Renal pelvis (tissue), 4 donors: ENCODE results near the gene TLL2. TPM values are rescaled to one million over a fixed set of nuclear protein-coding genes. Genes with fewer than 3 reads are reported as not detected.

Experiments used
- DNase-seq: peaks from one replicate; pipeline ENCODE4 v3.0.0-alpha.2; 2013
- polyA plus RNA-seq, 3 donors: library from polyadenylated mRNA; unstranded; fragments of 120-200 nt; gene quantifications; one replicate each; pipeline ENCODE4 v1.2.1, GENCODE V29; 2013; ENCODE audit not compliant: insufficient read length in 3 of 3

The TLL2 gene
- polyA plus RNA-seq, 3 donors: 0.71 to 1.1 (median 1.1) TPM

DNA sequence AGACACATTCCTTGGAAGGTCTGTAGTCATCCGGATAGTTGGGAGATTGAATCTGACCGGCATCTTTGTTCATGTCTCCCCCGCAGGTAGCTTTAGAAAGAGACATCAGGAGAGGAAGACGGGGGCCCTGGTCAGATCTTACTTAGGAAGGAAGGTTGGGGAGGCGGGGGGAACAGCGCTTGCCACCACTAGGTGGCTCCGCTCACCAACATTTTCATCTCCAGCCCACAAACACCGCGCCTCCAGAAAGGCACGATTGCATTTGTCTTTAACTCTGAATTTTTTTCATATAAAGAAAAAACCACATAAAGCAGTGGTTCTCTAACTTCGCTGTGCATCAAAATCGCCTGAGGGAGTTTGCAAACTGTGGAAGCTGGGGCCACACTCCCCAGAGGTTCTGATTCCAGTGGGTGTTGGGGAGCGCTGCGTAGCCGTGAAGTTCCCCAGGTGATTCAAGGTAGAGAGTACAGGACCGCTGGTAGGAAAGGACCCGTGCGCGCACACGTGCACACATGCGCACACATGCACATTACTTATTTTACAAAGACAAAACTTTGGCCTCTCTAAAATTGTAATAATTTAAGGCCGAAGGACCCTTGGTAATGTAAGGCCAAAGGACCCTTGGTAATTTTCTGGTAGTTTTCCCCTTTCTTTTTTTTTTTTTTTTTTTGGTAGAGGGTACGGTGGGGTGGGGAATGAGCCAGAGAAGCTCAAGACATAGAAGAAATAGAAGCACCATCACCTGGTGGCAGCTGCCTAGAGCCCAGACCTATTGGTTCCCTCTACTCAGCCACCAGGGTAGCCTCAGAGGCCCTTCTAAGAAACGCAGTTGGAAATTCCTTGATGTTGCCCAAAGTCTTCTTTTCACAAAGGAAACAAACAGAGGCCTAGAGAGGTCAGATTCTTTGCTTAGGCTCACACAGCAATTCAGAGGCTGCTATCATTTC lies 117.5 kb downstream of the TLL2 start:
- DNase-seq: peak; percentile 75

- no peak for DNase-seq
Observed at GRCh38 chr10:96390460-96390864, 123.3 kb downstream of the TLL2 start.

GRCh38 chr10:96389785-96390184 lies 123.9 kb downstream of the TLL2 start:
- no peak for DNase-seq

GRCh38 chr10:96387601-96388000 lies 126.1 kb downstream of the TLL2 start:
- no peak for DNase-seq

DNA sequence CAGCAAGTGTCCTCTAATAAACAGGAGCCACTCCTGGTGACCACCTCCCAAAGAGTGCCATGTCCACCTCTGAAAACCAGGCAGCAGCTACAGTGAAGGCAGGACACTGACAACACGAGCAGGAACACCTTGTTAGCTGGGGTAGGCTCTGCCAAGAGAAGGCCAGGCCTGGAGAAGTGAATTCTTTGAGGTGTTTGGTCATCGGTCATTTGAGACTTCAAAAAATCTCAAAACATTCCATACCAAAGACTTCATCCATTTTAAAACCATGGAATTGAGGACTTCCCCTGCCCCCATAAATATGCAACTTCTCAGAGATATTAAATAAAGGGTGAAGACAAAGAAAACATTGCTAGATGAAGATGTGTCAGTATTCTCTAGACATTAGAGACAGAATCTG lies 126.6 kb downstream of the TLL2 start:
- no peak for DNase-seq

GRCh38 chr10:96384506-96384905 lies 129.2 kb downstream of the TLL2 start:
- DNase-seq: no peak

DNA sequence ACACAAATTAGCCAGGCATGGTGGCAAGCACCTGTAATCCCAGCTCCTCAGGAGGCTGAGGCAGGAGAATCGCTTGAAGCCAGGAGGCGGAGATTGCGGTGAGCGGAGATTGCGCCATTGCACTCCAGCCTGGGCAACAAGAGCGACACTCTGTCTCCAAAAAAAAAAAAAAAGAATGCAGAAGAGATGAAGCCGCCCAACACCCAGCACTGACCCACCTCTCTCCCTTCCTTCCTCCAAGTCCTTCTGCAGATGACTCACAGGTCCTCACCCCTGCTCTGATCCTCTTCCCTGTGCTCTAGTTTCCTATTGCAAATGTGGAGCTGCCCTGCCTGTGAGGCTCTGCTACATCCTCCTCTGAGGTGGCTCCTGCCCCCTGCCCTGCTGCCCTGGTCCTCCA lies 132.9 kb downstream of the TLL2 start:
- DNase-seq: no peak

GRCh38 chr10:96379758-96380157 lies 134.0 kb downstream of the TLL2 start:
- no peak for DNase-seq

GRCh38 chr10:96378741-96379140 lies 135.0 kb downstream of the TLL2 start:
- DNase-seq: no peak

GRCh38 chr10:96377816-96378294 lies 135.9 kb downstream of the TLL2 start:
- DNase-seq: no peak

DNA sequence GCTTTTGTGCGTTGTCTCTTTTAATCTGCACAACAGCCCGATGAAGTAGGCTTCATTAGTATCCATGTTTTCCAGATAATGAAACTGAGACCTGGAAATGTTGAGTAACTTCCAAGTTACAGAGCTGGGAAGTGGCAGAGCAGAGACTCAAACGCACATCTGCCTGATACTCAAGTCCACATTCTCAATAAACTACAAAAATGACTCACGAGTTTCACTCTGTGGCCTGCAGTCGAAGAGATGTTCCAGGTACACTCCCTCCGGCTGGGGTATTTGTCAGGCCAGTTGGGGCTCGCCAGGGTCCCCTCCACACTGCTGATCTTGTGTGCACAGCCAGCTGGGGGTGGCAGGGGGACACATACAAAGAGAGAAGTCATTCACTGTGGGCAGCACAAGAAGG lies 137.2 kb downstream of the TLL2 start:
- DNase-seq: no peak

GRCh38 chr10:96374985-96375830 lies 138.5 kb downstream of the TLL2 start:
- peak; percentile 87 for DNase-seq

- no peak for DNase-seq
Observed at GRCh38 chr10:96374639-96374984, 139.1 kb downstream of the TLL2 start.

DNA sequence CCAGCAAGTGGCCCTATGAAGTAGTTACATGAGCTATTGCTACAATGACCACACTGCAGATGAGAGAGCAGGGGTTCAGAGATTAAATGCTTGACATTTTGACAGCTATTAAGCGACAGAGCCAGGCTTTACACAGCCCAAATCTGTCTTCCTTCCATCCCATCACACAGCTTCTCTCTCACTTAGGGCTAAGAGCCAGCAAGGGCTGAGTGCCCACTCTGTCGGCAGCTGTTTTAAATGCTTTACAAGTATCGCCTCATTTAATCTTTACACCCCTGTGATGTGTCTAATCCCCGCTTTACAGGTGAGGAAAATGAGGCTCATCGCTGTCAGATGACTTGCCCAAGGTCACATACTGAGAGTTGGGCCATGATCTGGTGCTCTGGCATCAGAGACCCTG lies 139.7 kb downstream of the TLL2 start:
- no peak for DNase-seq

DNA sequence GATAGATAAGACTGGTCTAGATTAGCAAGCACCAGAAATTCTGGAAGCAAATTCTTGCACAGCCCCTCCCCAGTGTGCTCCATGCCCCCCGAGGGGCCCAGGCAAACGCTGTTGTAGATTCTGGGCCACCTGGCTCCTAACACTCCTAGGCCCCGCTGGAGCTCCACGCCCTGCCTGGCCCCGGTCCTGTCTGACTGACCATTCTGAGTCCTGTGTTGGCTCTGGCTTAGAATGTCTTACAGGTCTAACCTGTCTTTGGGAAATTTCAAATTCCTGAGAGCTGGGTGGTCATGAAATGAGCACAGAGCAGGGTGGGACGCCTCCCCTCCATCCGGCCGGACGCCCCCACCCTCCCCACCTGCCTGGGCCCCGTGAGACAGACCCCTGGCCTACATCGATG lies 142.4 kb downstream of the TLL2 start:
- no peak for DNase-seq

DNA sequence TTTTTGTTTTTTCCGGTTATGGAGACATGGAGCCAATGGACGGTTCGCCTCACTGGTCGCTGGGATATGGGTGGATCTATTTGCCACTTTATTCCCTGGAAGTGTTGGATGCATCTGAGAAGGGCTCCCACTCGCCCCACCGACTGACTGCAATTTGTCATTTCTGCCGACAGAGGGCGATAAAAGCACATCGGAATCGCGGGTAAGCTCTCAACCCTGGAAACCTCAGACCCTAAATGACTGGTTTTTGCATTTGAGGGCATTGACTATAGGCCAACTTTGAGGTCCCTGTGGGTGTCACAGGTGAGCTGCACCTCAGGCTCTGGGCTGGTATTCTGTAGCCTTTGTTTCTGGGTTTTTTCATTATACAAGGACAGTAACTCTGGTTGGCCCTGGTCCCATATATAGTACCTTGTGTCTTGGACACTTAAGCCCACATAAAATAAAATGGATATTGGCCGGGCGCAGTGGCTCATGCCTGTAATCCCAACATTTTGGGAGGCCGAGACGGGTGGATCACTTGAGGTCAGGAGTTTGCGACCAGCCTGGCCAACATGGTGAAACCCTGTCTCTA lies 143.1 kb downstream of the TLL2 start:
- DNase-seq: peak; percentile 48

- DNase-seq: no peak
Observed at GRCh38 chr10:96369890-96370583, 143.7 kb downstream of the TLL2 start.

- no peak for DNase-seq
Observed at GRCh38 chr10:96368971-96369370, 144.8 kb downstream of the TLL2 start.

- DNase-seq: no peak
Observed at GRCh38 chr10:96367470-96367869, 146.3 kb downstream of the TLL2 start.

- no peak for DNase-seq
Observed at GRCh38 chr10:96366508-96366907, 147.2 kb downstream of the TLL2 start.

- no peak for DNase-seq
Observed at GRCh38 chr10:96365571-96365970, 148.2 kb downstream of the TLL2 start.

DNA sequence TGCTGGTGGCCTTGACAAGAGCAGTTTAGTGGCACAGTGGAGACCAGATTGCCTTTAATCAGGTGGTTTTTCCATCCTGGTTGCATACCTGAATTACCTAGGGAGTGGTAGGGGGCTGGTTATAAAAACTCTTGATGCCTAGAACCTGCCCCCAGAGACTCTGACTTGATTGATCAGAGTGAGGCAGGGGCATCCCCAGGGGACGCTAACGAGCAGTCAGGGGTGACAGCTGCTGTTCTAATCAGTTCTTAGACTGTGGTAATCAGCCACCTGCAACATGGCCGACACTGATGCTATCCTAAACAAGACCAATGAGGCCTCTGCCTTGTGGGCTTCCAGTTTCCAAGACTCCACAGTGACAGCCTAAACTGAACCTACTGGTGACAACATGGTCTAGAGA lies 153.0 kb downstream of the TLL2 start:
- DNase-seq: no peak
